RPMI8226 (cell line): Measurements from ENCODE around the gene CYP1B1.
"Not testable (repeated sequence)": the region's sequence is repeated elsewhere in the genome, so short reads cannot be mapped to it uniquely, and the experiment has no call there.

Experiments used
- DNase-seq: peaks from one replicate; pipeline ENCODE4 v3.0.0-alpha.2; 2015

The CYP1B1 gene

DNA sequence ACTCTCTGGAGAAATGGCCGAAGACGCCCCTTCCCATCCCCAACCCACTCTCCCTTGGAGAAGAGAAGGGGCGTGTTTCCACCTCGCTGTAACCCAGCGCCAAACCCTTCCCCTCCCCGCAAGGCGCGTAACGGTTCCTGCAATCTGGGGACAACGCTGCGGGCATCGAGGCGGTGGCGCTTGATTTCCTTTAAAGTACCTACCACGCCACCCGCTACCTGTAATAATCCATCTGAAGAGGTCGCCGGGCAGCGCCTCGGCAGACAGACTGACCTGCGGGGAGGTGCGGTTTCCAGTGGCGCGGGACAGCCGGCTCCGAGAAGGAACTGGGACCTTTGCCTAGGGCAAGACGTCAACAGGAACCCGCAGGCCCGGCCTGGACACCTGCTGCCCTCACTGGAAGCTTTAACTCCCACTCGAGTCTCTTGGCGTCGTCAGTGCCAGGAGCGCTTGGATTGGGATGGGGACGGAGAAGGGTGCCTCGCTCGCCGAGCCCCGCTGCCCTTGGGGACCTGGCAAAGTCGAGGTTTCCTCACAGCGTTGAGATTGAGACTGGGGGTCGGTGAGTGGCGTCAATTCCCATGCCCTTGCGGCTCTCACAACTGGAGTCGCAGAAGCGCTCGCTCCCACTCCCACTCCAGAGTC, at the start of gene CYP1B1:
Gene CYP1B1, minus strand, starts transcription at position 645 of the 645 bp plus-strand sequence. CDS start 763 bp downstream, outside the sequence.
- DNase-seq = no peak

GRCh38 chr2:38125007-38125406, 49.1 kb upstream of the CYP1B1 start:
- DNase-seq = no peak

- no peak for DNase-seq
Observed at GRCh38 chr2:38123911-38124310, 48.0 kb upstream of the CYP1B1 start.

DNA sequence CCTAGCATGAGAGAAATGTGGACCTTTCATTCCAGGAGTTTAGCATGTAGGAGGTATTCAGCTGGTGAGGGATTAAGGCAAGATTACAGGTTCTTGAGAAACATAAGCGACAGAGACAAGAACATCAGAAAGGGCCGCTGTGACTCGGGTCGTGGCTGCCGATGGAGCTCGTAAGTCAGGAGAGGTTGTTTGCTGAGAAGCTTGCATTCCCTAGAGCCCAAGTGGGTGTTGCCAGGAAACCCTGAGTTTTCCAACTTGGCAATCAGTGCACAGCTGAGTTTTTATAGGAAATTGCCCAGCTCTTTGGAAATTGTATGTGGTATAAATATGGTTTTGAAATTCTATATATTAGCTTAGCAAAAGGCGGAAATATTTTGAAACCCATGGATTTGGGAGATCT, 46.4 kb upstream of the CYP1B1 start:
- no peak for DNase-seq

- no peak for DNase-seq
Observed at GRCh38 chr2:38121481-38121880, 45.5 kb upstream of the CYP1B1 start.

- no peak for DNase-seq
Observed at GRCh38 chr2:38120829-38121228, 44.9 kb upstream of the CYP1B1 start.

GRCh38 chr2:38120264-38120592, 44.3 kb upstream of the CYP1B1 start:
- DNase-seq = no peak

DNA sequence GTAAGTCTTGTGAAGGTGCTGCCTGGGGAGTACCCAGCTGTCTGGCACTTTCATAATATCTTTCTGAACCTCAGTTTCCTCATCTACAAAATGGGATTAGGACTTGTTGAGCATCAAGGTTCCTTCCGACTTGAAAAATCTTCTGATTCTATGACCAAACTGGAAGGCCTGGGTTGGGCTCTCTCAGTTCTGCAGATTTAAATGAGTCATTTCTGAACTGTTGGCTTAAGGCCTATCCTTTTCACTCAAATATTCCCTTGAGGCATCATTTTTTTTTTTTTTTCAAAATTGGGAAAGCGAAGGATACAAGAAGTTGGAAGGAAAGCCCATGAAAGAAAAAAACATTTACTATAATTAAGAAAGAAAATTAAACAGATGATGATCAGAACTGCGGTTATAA, 40.8 kb upstream of the CYP1B1 start:
- no peak for DNase-seq

DNA sequence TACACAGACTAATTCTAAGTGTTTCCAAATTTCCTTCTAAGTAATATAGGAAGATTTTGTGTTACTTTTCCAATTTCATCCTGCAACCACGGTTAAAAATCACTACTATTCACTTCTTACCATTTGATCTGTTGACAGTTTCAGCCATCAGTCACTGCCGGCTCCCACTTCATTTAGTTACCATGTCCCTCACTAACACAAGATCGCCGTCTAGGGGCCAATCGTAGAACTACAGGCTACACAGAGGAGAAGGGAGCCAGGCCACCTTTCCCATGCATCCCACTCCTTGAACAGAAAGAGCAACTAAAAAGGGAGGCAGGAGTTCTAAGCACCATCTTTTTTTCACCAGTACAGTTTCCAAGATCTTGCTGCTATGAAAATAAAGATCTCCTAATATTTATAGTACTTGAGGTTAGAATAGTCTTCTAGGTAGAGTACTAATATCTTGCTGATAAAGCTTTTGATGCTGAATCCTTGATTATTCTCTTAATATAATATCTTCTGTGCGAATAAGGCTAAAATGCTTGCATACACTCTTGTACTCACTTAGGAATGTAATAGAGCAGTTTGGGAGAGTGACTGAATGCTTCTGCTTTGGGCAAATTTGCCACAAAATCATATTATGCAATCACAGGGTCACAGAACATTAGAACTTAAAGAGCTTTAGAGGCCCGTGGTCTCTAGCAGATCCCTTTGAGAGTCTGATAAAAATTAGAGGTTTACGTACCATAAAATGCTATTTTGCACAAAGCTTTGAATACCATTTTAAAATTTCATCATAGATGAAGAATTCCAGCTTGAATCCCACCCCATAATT, 39.5 kb upstream of the CYP1B1 start:
- DNase-seq = peak; percentile 65

- DNase-seq = no peak
Observed at GRCh38 chr2:38113981-38114708, 38.2 kb upstream of the CYP1B1 start.

- no peak for DNase-seq
Observed at GRCh38 chr2:38113051-38113450, 37.1 kb upstream of the CYP1B1 start.

- DNase-seq = not testable (repeated sequence)
Observed at GRCh38 chr2:38111350-38111749, 35.4 kb upstream of the CYP1B1 start.

- DNase-seq = no peak
Observed at GRCh38 chr2:38109732-38110181, 33.8 kb upstream of the CYP1B1 start.

GRCh38 chr2:38108907-38109731, 33.2 kb upstream of the CYP1B1 start:
- no peak for DNase-seq

GRCh38 chr2:38107738-38108410, 31.9 kb upstream of the CYP1B1 start:
- no peak for DNase-seq

DNA sequence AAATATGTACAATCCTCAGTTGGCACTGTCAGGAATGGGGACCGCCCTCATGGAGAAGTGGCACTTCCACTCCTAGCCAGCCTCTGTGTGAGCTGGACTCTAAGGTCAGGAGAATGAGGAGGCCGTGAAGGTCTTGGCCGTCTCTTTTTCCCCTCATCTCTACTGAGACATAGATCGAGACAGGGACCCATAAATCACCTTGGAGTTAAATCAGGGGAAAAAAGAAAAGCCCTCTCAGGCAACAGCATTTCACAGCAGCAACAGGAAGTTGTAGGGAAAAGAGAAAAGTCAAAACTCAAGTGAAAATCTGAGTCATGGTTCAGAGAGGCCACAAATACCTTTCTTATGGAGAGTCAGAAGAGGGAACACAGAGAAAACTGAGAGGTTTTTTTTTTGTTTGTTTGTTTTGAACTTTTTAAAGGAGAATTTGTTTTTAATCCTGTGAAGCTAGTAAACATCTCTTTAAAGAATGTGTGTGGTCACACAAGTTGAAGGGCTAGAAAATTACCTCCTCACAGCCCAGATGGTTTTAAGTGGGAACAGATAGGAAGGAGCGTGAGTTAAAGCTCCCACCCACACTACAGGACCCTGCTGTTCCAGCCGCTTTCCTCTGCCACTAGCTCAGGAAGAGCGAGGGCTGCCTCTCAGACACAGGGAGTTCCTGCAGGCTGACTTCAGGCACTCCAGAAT, 30.6 kb upstream of the CYP1B1 start:
- no peak for DNase-seq

GRCh38 chr2:38105922-38106321, 30.0 kb upstream of the CYP1B1 start:
- no peak for DNase-seq

GRCh38 chr2:38104598-38104997, 28.6 kb upstream of the CYP1B1 start:
- DNase-seq = no peak

DNA sequence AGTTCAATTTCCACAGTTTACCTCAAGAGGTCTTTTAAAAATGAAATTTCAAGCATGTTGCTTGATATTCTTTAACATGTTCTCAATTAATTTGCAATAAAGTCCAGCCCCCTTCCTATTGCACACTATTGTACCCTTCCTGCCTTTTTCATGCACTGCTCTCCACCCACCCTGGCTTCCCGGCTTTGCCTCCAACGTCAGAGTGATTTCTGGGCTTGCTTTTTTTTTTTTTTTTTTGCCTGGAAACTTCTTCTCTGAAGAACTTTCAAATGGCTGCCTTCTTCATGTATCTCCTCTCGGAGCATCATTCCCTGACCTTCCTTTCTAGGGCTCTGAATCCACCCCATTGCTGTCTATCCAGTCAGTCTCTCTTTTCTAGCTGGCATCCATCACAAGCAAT, 24.4 kb upstream of the CYP1B1 start:
- no peak for DNase-seq

DNA sequence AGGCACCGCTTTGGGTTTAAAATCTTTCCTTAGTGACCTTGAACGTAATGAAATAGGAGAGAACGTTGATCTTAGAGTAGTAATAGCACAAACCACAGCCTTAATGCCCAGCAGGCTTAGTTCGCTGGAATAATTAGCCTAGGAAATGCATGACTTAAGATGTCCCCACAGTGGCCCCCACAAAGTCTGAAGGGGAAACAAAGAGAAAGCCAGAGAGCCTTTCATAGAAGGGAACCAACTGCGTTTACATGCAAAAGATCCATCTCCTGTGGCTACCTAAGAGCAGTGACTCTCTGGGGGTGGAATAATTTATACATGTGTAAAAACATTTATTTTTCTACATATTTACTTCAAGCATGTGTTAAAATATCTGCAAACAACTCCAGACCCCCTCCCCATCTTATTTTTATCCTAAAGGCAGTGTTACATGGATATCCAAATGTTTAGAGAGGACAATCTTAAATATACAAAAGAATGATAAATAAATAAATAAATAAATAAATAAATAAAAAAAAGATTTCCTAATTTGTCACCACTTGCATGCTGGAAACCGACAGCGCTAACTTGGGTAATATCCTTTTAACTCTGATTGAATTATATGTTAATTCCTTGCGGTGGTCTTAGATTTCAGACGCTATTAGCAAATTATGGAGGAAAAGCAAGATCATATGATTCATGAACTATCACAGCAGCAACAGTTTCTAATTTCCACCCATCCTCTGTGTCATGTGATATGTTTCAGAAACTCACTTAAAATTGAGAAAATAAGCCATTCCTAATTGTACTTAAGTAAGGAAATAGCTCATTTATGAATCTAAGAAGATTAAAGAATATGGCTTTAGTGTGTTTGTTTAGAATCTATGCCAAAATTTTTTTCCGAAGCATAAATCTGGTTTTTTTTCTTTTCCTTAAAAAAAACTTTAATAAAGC, 23.4 kb upstream of the CYP1B1 start:
- DNase-seq = no peak
